GM12892 (cell line): ENCODE measurements around the gene DHX38.

Experiments used
- POLR2A ChIP-seq: IDR thresholded peaks from 2 replicates; pipeline ENCODE4 v1.6.1; 2011; ENCODE audit warnings: low read depth, low read length, control low read depth
- POLR2AphosphoS5 ChIP-seq: IDR thresholded peaks from 2 replicates; pipeline ENCODE4 v1.6.1; 2011; ENCODE audit warnings: low read depth, low read length, control low read depth
- TAF1 ChIP-seq: IDR thresholded peaks from 2 replicates; pipeline ENCODE4 v1.6.1; 2011; ENCODE audit warnings: low read depth, mild to moderate bottlenecking, control low read depth, low read length, borderline replicate concordance

- TF ChIP-seq POLR2A (no peak), POLR2AphosphoS5 (no peak), TAF1 (no peak)
Measured at GRCh38 chr16:72083778-72084404, 9.8 kb upstream of the DHX38 start.
